HepG2 (cell line): ENCODE results near the gene DOK4. TPM values are rescaled to one million over a fixed set of nuclear protein-coding genes. Genes with fewer than 3 reads are reported as not detected.

Experiments
- ARHGAP35 ChIP-seq: sonication (generic); formaldehyde crosslinking; IDR thresholded peaks from 2 replicates; pipeline ENCODE4 v1.9.0; 2022; ENCODE audit warnings: mild to moderate bottlenecking, inconsistent platforms, moderate library complexity, missing genetic modification reagents, borderline replicate concordance
- FOXK2 ChIP-seq: fragments of 450-650 bp; IDR thresholded peaks from 2 replicates; pipeline ENCODE4 v1.6.1; 2016
- KDM5B ChIP-seq: sonication (generic); formaldehyde crosslinking; IDR thresholded peaks from 2 replicates; pipeline ENCODE4 v1.4.0; 2020; ENCODE audit warnings: missing genetic modification reagents, mild to moderate bottlenecking, borderline replicate concordance
- KLF12 ChIP-seq: sonication (generic); formaldehyde crosslinking; IDR thresholded peaks from 2 replicates; pipeline ENCODE4 v1.4.0; 2020; ENCODE audit warnings: missing genetic modification reagents, borderline replicate concordance
- NFIB ChIP-seq: sonication (generic); formaldehyde crosslinking; IDR thresholded peaks from 2 replicates; pipeline ENCODE4 v1.9.0; 2021; ENCODE audit warnings: missing genetic modification reagents, mild to moderate bottlenecking, borderline replicate concordance
- NFRKB ChIP-seq: fragments of 450-650 bp; IDR thresholded peaks from 2 replicates; pipeline ENCODE4 v1.6.1; 2017
- PCBP2 ChIP-seq: fragments of 200-400 bp; formaldehyde crosslinking; optimal IDR thresholded peaks from 2 replicates; pipeline ENCODE3; 2018; ENCODE audit warnings: low read length, low read depth; ENCODE audit not compliant: poor library complexity, severe bottlenecking
- RERE ChIP-seq: IDR thresholded peaks from 2 replicates; pipeline ENCODE4 v1.6.1; 2016; ENCODE audit warnings: low read depth, missing genetic modification reagents, missing compliant biosample characterization
- TEAD2 ChIP-seq: sonication (generic); formaldehyde crosslinking; IDR thresholded peaks from 2 replicates; pipeline ENCODE4 v1.9.0; 2021; ENCODE audit warnings: missing genetic modification reagents
- TSC22D2 ChIP-seq: sonication (generic); formaldehyde crosslinking; IDR thresholded peaks from 2 replicates; pipeline ENCODE4 v1.5.1; 2020; ENCODE audit warnings: missing genetic modification reagents, mild to moderate bottlenecking, borderline replicate concordance
- ZBTB26 ChIP-seq: IDR thresholded peaks from 2 replicates; pipeline ENCODE4 v1.6.1; 2016; ENCODE audit warnings: missing compliant biosample characterization, missing genetic modification reagents, borderline replicate concordance
- ZFP82 ChIP-seq: sonication (generic); formaldehyde crosslinking; IDR thresholded peaks from 2 replicates; pipeline ENCODE4 v1.5.1; 2020; ENCODE audit warnings: mild to moderate bottlenecking, missing genetic modification reagents, borderline replicate concordance
- ZNF30 ChIP-seq: sonication (generic); formaldehyde crosslinking; IDR thresholded peaks from 2 replicates; pipeline ENCODE4 v1.5.0; 2020; ENCODE audit warnings: mild to moderate bottlenecking, missing genetic modification reagents
- ZNF335 ChIP-seq: sonication (generic); formaldehyde crosslinking; IDR thresholded peaks from 2 replicates; pipeline ENCODE4 v1.4.0; 2020; ENCODE audit warnings: missing genetic modification reagents
- ZNF430 ChIP-seq: sonication (generic); formaldehyde crosslinking; IDR thresholded peaks from 2 replicates; pipeline ENCODE4 v1.9.0; 2021; ENCODE audit warnings: mild to moderate bottlenecking, missing genetic modification reagents
- ZNF747 ChIP-seq: sonication (generic); formaldehyde crosslinking; IDR thresholded peaks from 2 replicates; pipeline ENCODE4 v1.8.1; 2023; ENCODE audit warnings: missing genetic modification reagents, mild to moderate bottlenecking, borderline replicate concordance
- polyA plus RNA-seq, 8 experiments: library from polyadenylated mRNA; depleted of rRNA in 3 of 8; stranded (reverse) in 7 of 8; unstranded in 1 of 8; fragments of >200 nt; fragmentation: Illumina TruSeq in 4 of 8; extraction: Trizol in 4 of 8; gene quantifications; 2 replicates each; pipeline versions ENCODE4 v1.2.1 to v1.2.3, GENCODE V29; 2011 to 2016; ENCODE audit warnings: low read depth in 4 of 8, missing spikeins in 1 of 8, mixed read lengths in 1 of 8; ENCODE audit not compliant: insufficient read depth in 1 of 8
- total RNA-seq, 5 experiments: library from RNA; depleted of rRNA; stranded (reverse); fragments of >200 nt; fragmentation: Illumina TruSeq; extraction: Trizol; gene quantifications; 2 replicates each; pipeline ENCODE4 v1.2.3, GENCODE V29; 2016; ENCODE audit warnings: low read depth in 1 of 5
- TF ChIP-seq, protein P1 (sequence below): sonication (generic); formaldehyde crosslinking; IDR thresholded peaks from 2 replicates; pipeline ENCODE4 v1.4.0; 2020; ENCODE audit warnings: missing genetic modification reagents, mild to moderate bottlenecking, borderline replicate concordance
- TF ChIP-seq, protein P2 (sequence below): sonication (generic); formaldehyde crosslinking; conservative IDR thresholded peaks from 2 replicates; pipeline ENCODE4 v1.5.0; 2020; ENCODE audit warnings: missing genetic modification reagents

Gene DOK4
- total and polyA plus RNA-seq, 2 of the 13 experiments (the other 11 are each of a cell fraction or from before 2014, with no cell fraction given): 52.7 to 70.0 TPM

DNA sequence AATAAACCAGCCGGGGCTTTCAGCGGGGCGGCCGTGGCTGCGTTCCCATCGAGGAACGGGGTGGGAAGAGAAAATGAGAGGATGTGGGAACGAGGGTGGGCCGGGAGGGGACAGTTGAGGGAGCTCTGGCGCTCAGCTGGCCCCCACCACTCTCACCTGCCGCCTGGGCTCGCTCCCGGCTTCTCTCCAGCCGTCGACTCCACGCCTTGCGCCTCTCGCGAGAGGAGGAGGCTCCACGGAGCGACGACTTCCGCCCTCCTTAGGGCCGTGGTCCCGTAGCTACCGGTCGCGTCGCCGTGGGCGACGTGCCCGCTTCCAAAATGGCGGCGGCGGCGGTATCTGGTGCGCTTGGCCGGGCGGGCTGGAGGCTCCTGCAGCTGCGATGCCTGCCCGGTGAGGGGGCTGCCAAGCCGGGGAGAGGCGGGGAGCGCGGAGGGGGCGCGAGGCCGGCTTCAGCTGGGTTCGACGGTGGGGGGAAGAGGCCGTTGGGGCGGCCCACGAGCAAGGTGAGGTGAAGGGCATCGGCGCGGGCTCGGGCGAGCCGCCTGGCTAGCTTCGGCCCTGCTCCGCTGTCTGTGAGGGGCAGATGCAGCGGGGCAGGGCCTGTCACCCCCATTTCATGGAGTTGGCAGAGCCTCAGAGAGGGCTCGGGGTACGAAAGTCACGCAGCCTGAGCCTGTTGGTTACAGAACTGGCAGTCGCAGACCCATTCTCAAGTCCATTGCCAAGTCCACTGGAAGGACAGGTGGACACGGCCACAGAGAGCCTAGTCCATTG, 38.9 kb downstream of the DOK4 start, which contains the start of the genes CIAPIN1 and COQ9 (continued):
- TF ChIP-seq ARHGAP35 (CRISPR knock-in tag) (peak; percentile 78; the same call in 1 of the 2 replicates), ZNF747 (peak; percentile 97), PCBP2 (no peak), RERE (CRISPR knock-in tag) (peak; percentile 57; the same call in 1 of the 2 replicates), KDM5B (CRISPR knock-in tag) (peak; percentile 99), ZNF30 (CRISPR knock-in tag) (no peak), KLF12 (CRISPR knock-in tag) (peak; percentile 78; the same call in 1 of the 2 replicates), ZNF430 (CRISPR knock-in tag) (peak; percentile 100), TSC22D2 (CRISPR knock-in tag) (peak; percentile 75), ZFP82 (CRISPR knock-in tag) (peak; percentile 77; the same call in 1 of the 2 replicates), NFRKB (peak; percentile 93), ZBTB26 (CRISPR knock-in tag) (peak; percentile 79; the same call in 1 of the 2 replicates), ZNF335 (CRISPR knock-in tag) (peak; percentile 93), FOXK2 (no peak), NFIB (CRISPR knock-in tag) (no peak), TEAD2 (CRISPR knock-in tag) (no peak)
- TF ChIP-seq, protein P1, sequence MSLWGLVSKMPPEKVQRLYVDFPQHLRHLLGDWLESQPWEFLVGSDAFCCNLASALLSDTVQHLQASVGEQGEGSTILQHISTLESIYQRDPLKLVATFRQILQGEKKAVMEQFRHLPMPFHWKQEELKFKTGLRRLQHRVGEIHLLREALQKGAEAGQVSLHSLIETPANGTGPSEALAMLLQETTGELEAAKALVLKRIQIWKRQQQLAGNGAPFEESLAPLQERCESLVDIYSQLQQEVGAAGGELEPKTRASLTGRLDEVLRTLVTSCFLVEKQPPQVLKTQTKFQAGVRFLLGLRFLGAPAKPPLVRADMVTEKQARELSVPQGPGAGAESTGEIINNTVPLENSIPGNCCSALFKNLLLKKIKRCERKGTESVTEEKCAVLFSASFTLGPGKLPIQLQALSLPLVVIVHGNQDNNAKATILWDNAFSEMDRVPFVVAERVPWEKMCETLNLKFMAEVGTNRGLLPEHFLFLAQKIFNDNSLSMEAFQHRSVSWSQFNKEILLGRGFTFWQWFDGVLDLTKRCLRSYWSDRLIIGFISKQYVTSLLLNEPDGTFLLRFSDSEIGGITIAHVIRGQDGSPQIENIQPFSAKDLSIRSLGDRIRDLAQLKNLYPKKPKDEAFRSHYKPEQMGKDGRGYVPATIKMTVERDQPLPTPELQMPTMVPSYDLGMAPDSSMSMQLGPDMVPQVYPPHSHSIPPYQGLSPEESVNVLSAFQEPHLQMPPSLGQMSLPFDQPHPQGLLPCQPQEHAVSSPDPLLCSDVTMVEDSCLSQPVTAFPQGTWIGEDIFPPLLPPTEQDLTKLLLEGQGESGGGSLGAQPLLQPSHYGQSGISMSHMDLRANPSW (CRISPR knock-in tag): 0 out of 2 replicates have a peak, but pooled peaks have one; percentile 56
- TF ChIP-seq, protein P2, sequence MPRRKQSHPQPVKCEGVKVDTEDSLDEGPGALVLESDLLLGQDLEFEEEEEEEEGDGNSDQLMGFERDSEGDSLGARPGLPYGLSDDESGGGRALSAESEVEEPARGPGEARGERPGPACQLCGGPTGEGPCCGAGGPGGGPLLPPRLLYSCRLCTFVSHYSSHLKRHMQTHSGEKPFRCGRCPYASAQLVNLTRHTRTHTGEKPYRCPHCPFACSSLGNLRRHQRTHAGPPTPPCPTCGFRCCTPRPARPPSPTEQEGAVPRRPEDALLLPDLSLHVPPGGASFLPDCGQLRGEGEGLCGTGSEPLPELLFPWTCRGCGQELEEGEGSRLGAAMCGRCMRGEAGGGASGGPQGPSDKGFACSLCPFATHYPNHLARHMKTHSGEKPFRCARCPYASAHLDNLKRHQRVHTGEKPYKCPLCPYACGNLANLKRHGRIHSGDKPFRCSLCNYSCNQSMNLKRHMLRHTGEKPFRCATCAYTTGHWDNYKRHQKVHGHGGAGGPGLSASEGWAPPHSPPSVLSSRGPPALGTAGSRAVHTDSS (CRISPR knock-in tag): no peak; the same call in 1 of the 2 replicates
